BJ (cell line): ENCODE measurements around the gene CENPM. TPM values are rescaled to one million over a fixed set of nuclear protein-coding genes. Genes with fewer than 3 reads are reported as not detected.
"Not testable (repeated sequence)": the region's sequence is repeated elsewhere in the genome, so short reads cannot be mapped to it uniquely, and the experiment has no call there.

Experiments used
- CTCF ChIA-PET: fragments of 350-600 bp; formaldehyde crosslinking; extraction: SDS; loops from one replicate; lab custom pipeline; 2021; ENCODE audit warnings: antibody characterized with exemption, inconsistent platforms; lab: Yijun Ruan, JAX
- POLR2A ChIA-PET: fragments of 300-600 bp; sonication (Branson Sonifier 250); formaldehyde crosslinking; extraction: SDS; loops from one replicate; lab custom pipeline; 2021; ENCODE audit warnings: antibody characterized with exemption; lab: Charles Lee
- DNase-seq: peaks from one replicate; pipeline ENCODE4 v3.0.0-alpha.2; 2011; ENCODE audit warnings: low read depth
- H3K27me3 ChIP-seq: 2 replicates; pipeline ENCODE4 v1.6.0; 2011; ENCODE audit warnings: low read length; ENCODE audit not compliant: control insufficient read depth, insufficient read depth
- H3K36me3 ChIP-seq: 2 replicates; pipeline ENCODE4 v1.5.1; 2011; ENCODE audit warnings: low read length; ENCODE audit not compliant: control insufficient read depth, insufficient read depth
- H3K4me3 ChIP-seq: 2 replicates; pipeline ENCODE4 v1.5.1; 2011; ENCODE audit warnings: low read depth, mild to moderate bottlenecking, control low read depth, low read length
- CTCF ChIP-seq: IDR thresholded peaks from 2 replicates; pipeline ENCODE4 v1.5.1; 2011; ENCODE audit warnings: low read depth, mild to moderate bottlenecking, control low read depth, inconsistent platforms, low read length, moderate library complexity; ENCODE audit not compliant: insufficient read depth
- polyA plus RNA-seq: library from polyadenylated mRNA; depleted of rRNA; stranded (reverse); fragments of >200 nt; gene quantifications from 2 replicates; pipeline ENCODE4 v1.2.3, GENCODE V29; 2011

Gene CENPM
- polyA plus RNA-seq, 1 experiment = 30.4 TPM

- Histone ChIP-seq H3K36me3 (no peaks in the 10 kb centered on the region), H3K4me3 (no peak within 1 kb of the TSS), H3K27me3 (no peaks in the 10 kb centered on the region)
- ChIA-PET POLR2A (no interaction called here), CTCF (interaction anchor here (0.9 to 2.7 kb wide), 2 partner anchors 11 to 492 kb away, joined by 3 to 10 read pairs; no protein-coding TSS in a partner anchor)
- no peak for DNase-seq
- no peak for TF ChIP-seq CTCF
These were observed 5.0 kb upstream of the CENPM start, which contains the start of gene SMIM45 for GRCh38 chr22:41951898-41952474. Gene SMIM45, plus strand, starts transcription at chr22:41952150.

GRCh38 chr22:41949297-41949965, 2.5 kb upstream of the CENPM start:
- no peaks in the 10 kb centered on the region for H3K27me3 ChIP-seq
- no peak for TF ChIP-seq CTCF
- ChIA-PET CTCF (interaction anchor here (0.8 to 2.2 kb wide), 5 partner anchors 8 to 20 kb away, joined by 3 to 5 read pairs (median 4); partner anchors contain the start of gene SEPTIN3), POLR2A (no interaction called here)
- no peak overlapping the region for H3K4me3 ChIP-seq
- no peaks in the 10 kb centered on the region for H3K36me3 ChIP-seq
- DNase-seq = no peak

- POLR2A ChIA-PET, H3K27me3 ChIP-seq, H3K4me3 ChIP-seq, DNase-seq, H3K36me3 ChIP-seq: not testable (repeated sequence)
- CTCF ChIA-PET = interaction anchor here (1.0 to 2.2 kb wide), 2 partner anchors 11 to 18 kb away, joined by 3 to 5 read pairs; no protein-coding TSS in a partner anchor
These were observed 2.0 kb upstream of the CENPM start for GRCh38 chr22:41948928-41949296.

DNA sequence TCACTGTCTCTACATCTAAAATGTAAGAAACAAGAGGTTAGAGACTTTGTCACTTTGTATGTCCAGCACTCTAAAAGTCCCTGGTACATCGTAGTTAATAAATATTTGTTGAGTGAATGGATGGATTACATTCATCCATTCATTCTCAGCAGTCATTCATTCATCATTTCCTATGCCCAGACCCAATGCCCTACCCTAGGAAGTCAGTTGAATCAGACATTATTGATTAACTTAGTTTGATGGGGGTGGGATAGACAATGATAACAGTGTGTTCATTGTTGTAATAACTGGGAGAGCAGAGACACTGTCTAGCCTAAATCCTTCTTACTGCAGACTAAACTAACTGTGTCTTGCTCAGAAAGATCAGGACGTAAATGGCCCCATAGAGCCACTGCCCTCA, 1.2 kb upstream of the CENPM start:
- H3K27me3 ChIP-seq = no peaks in the 10 kb centered on the region
- TF ChIP-seq CTCF = no peak
- no peak overlapping the region for H3K4me3 ChIP-seq
- ChIA-PET POLR2A (no interaction called here), CTCF (interaction anchor here (2.2 kb wide), 1 partner anchor 12 kb away, joined by 5 read pairs; no protein-coding TSS in a partner anchor)
- DNase-seq = no peak
- no peaks in the 10 kb centered on the region for H3K36me3 ChIP-seq

- H3K27me3 ChIP-seq = no peaks in the 10 kb centered on the region
- H3K36me3 ChIP-seq = no peaks in the 10 kb centered on the region
- no peak for DNase-seq
- TF ChIP-seq CTCF = no peak
- ChIA-PET POLR2A (interaction anchor here (0.6 kb wide), 1 partner anchor 99 kb away, joined by 4 read pairs; no protein-coding TSS in a partner anchor), CTCF (interaction anchor here (0.9 to 1.6 kb wide), 5 partner anchors 10 to 526 kb away, joined by 3 to 13 read pairs (median 3); no protein-coding TSS in a partner anchor)
- no peak overlapping the region; the same call in 1 of the 2 replicates for H3K4me3 ChIP-seq
These were observed 600 bp upstream of the CENPM start for GRCh38 chr22:41947424-41948080.
